SK-N-MC (cell line): ENCODE measurements around the gene THSD8.

Source experiments
- EZH2 ChIP-seq: fragments of 200-600 bp; sonication (generic); IDR thresholded peaks from one replicate; pipeline ENCODE4 v1.6.1; 2017; ENCODE audit warnings: antibody characterized with exemption
- POLR2AphosphoS5 ChIP-seq: IDR thresholded peaks from 2 replicates; pipeline ENCODE4 v1.6.1; 2012; ENCODE audit warnings: mild to moderate bottlenecking, low read depth, low read length, borderline replicate concordance

DNA sequence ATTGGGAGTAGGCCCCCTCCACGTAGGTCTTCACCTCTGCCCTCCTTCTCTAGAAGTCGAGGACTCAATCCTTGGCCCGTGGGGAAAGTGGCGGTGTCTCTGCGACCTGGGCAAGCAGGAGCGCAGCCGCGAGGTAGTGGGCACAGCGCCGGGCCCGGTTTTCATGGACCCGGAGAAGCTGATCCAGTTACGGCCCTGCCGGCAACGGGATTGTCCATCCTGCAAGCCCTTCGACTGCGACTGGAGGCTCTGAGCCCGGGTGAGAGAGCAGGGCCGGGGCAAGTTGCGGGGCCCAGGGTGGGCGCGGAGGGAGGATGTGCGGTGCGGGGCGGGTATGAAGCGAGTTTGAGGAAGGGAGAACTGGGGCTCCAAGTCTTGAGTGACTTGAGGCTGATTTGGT, 2.2 kb downstream of the THSD8 start:
- no peak for TF ChIP-seq EZH2
- TF ChIP-seq POLR2AphosphoS5: no peak
